ENCODE measurements around the gene SEMA4D. TPM values are rescaled to one million over a fixed set of nuclear protein-coding genes. Genes with fewer than 3 reads are reported as not detected.
"Not testable (repeated sequence)": the region's sequence is repeated elsewhere in the genome, so short reads cannot be mapped to it uniquely, and the experiment has no call there.

Gene SEMA4D
- total RNA-seq, 1 experiment from 2014 or later: 0.37 TPM

DNA sequence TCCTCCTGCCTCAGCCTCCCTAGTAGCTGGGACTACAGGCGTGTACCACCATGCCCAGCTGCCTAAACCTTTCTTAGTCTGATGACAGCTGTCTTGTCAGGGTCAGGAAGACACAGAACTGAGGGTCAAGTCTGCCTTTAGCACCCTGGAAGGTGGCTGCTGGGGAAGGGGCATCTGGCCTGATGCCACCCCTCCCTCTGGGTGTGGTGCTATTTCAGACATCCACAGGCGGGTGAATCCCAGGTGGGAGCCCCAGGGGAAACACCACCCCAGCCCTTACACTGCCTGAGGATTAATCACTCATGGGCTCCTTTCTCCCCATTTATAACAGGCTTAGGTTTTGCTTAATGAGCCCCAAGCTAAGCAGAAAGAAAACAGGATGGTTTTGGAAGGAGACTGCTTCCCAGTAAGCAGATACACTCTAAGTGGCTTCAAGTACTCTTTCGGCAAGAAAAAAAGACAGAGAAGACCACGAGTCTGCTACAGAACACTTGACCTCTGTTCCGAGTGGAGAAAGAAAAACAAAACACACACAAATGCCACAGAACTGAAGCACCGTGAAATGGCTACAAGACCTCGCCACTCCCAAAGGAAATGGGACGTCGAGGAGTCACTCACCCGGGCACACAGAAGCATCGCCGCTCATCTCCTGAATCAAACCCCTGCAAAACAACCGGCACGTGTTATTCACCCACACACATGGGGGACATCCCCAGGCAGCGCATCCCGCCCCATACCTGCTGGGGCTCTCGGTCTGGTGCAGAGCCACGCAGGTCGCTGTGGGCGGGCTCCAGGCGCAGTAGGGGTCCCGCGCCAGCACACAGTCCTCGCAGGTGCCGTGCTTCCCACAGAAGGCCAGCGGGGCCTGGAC, 117.2 kb downstream of the SEMA4D start:
- Histone ChIP-seq H3K27me3 (replicated peaks) (no peaks in the 10 kb centered on the region), H3K9me3 (replicated peaks) (no peaks in the 10 kb centered on the region), H3K4me1 (replicated peaks) (no peaks in the 10 kb centered on the region), H3K4me3 (no peak overlapping the region), H3K36me3 (no peaks in the 10 kb centered on the region), H3K27ac (no peak overlapping the region)
- no peak for DNase-seq (ENCODE audit: low read depth in 1 of 2, low spot score in 2 of 2)

DNA sequence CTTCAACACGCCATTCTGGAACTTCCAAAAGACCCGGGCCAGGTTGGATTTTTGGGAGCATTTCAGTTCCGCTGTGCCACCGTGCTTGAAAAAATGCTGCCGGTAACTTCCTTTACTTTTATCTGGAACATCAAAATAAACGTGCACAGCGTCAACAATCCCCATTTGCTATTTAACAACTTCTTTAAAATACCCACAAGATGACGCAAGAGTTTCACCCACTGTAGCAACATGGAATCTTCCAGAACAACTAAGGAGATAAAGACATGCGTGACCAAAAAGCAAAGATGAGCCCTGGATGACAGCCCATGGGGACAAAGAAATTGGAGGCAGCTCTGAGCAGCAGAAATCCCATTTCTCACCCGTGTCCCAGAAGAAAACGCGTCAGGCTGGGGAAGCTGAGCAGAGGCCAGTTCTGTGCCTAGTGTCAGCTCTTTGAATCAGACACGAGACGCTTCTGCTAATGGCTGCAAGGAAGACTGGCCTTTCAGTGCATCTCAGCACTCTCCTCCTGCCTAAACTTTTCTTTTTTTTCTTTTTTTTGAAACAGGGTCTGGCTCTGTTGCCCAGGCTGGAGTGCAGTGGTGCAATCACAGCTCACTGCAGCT, 118.3 kb downstream of the SEMA4D start:
- DNase-seq (ENCODE audit: low read depth in 1 of 2, low spot score in 2 of 2): no peak
- H3K36me3 ChIP-seq: no peaks in the 10 kb centered on the region

DNA sequence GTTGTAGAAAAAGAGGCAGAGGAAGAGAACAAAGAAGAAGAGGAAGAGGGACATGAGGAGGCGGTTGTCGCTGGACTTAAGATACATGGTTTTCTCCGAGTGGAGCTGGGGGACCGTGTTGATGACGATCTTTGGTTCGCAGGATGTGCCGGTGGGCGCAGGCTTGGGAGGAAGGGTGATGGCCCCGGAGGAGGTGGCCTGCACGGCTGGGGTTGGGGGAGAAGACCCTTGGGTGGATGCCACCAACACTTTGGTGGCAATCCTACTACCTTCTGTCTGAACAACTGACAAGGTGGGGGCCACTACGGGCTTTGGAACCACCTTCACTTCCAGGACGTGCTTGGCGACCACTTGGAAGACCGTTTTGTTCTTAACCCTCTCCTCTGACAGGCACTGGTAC, 118.9 kb downstream of the SEMA4D start:
- H3K27ac ChIP-seq: no peak overlapping the region
- no peak for DNase-seq (ENCODE audit: low read depth in 1 of 2, low spot score in 2 of 2)
- no peak overlapping the region for H3K4me3 ChIP-seq
- no peaks in the 10 kb centered on the region for H3K9me3 ChIP-seq (replicated peaks)
- H3K27me3 ChIP-seq (replicated peaks): no peaks in the 10 kb centered on the region
- peaks cover 14% of the 10 kb centered on the region for H3K4me1 ChIP-seq (replicated peaks)
- H3K36me3 ChIP-seq: no peaks in the 10 kb centered on the region

More for the DNA sequence above, 118.3 kb downstream of the SEMA4D start:
- Histone ChIP-seq H3K27ac (no peak overlapping the region), H3K4me1 (replicated peaks) (peaks cover 9% of the 10 kb centered on the region), H3K9me3 (replicated peaks) (no peaks in the 10 kb centered on the region), H3K4me3 (no peak overlapping the region), H3K27me3 (replicated peaks) (no peaks in the 10 kb centered on the region)

DNA sequence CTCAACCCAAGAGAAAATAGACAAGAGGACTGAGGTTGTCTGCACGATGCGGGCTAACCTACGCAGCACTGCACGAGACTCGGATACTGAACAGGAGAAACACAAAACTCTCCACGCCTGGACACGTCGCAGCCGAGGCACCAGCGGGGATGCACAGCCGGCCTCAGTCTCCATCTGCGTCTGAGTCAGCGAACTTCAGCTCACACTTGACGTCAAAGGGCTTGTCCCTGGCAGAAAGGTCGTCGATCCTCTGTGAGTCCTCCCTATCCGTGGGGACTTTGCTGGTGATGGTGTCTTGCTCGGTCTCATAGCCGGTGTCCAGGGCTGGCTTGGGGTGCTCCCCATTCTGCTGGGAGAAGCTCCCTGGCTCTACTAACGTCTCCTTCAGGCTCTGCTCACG, 119.4 kb downstream of the SEMA4D start:
- Histone ChIP-seq H3K36me3 (no peaks in the 10 kb centered on the region), H3K9me3 (replicated peaks) (no peaks in the 10 kb centered on the region), H3K4me1 (replicated peaks) (peaks cover 19% of the 10 kb centered on the region), H3K27ac (no peak overlapping the region), H3K4me3 (no peak overlapping the region), H3K27me3 (replicated peaks) (no peaks in the 10 kb centered on the region)
- no peak for DNase-seq (ENCODE audit: low read depth in 1 of 2, low spot score in 2 of 2)

DNA sequence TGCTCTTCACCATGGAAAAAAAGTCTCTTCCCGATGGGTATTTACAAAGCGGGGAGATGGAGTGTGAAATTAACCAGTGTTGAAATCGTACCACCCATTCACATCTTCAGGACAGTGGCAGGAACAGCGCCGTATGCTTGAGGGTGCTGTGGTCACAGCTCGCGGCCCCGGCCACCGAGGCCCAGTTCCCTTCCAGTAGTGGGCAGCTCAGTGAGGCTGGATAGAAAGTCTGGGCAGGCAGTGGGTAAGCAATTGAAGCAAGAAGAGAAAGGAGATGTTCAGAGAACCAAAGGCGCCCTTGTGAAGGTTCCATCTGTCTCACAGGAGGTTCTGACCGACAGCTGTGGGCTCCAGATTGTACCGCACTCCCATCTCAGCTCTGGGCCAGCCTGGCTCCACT, 120.5 kb downstream of the SEMA4D start:
- H3K36me3 ChIP-seq: no peaks in the 10 kb centered on the region
- H3K9me3 ChIP-seq (replicated peaks): no peaks in the 10 kb centered on the region
- no peak overlapping the region for H3K27ac ChIP-seq
- no peaks in the 10 kb centered on the region for H3K27me3 ChIP-seq (replicated peaks)
- no peak for DNase-seq (ENCODE audit: low read depth in 1 of 2, low spot score in 2 of 2)
- H3K4me1 ChIP-seq (replicated peaks): peaks cover 21% of the 10 kb centered on the region
- H3K4me3 ChIP-seq: no peak overlapping the region

DNA sequence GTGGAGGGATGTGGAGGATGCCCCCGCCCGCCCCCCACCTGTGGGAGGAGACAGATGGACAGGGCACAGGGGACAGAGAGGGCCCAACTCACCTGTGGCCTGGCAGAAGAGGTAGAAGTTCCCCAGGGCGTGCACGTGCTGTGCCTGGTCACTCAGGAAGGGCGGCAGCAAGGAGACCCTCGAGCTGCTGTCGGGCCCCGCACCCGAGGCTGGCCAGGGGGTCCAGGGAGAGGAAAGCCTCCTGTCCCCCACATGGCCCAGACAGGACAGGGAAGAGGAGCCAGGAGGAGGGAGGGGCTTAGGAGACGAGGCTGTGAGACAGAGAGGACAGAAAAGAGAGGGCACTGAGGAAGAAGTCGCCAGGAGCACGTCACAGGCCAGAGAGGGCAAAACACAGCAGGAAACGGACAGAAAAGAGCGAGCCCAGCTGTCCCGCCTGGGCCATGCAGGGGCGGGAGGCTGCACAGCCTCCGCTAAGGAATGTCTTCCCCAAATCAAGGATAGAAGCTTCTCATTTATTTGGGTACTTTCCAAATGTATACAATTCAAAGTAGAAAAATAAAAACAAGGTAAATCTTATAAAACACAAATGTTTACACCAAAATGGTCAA, 121.1 kb downstream of the SEMA4D start:
- Histone ChIP-seq H3K27me3 (replicated peaks) (no peaks in the 10 kb centered on the region), H3K4me3 (no peak overlapping the region), H3K9me3 (replicated peaks) (no peaks in the 10 kb centered on the region), H3K27ac (no peak overlapping the region), H3K36me3 (no peaks in the 10 kb centered on the region), H3K4me1 (replicated peaks) (peaks cover 21% of the 10 kb centered on the region)
- DNase-seq (ENCODE audit: low read depth in 1 of 2, low spot score in 2 of 2): no peak

DNA sequence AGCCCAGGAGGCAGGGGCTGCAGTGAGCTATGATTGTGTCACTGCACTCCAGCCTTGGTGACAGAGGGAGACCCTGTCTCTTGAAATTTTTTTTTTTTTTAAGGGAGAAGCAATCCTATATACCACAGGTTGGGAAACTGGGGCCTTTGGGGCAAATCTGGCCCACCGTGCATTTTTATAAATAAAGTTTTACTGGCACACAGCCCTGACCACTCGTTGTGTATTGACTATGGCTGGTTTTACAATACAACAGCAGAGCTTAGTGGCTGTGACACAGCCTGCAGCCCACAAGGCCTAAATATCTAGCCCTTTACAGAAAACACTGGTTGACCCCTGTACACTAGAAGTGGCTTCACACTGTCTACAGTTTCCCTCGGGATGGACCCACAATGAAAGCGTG, 121.6 kb downstream of the SEMA4D start:
- no peaks in the 10 kb centered on the region for H3K9me3 ChIP-seq (replicated peaks)
- no peaks in the 10 kb centered on the region for H3K36me3 ChIP-seq
- no peak overlapping the region for H3K27ac ChIP-seq
- no peak for DNase-seq (ENCODE audit: low read depth in 1 of 2, low spot score in 2 of 2)
- no peak overlapping the region for H3K4me3 ChIP-seq
- H3K27me3 ChIP-seq (replicated peaks): no peaks in the 10 kb centered on the region
- H3K4me1 ChIP-seq (replicated peaks): peaks cover 21% of the 10 kb centered on the region

DNA sequence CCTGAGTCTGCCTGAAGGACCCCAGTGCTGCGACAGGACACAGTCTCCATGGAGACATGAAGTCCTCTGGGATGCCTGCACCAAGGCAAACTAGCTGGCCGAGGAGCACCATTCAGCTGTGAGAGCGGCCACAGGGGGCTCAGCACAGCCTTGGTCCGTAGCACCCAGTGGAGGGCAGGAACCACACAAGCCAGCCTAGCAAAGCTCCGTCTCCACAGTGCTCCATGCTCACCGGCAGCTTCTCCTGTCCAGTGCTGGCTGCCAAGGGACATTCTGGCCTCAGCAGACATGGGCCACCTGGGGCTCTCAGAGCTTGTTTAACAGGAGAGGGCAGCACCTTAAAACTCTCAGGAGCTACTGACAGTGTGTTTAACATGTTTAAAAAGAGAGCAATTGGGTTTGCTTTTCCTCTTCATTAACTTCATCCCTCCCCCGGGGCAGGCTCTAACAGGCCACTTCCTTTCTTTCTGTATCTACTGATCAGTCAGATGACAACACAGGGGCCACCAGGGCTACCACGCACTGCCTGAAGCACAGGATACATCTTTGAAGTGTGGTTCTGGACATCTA, 122.6 kb downstream of the SEMA4D start:
- Histone ChIP-seq H3K36me3 (no peaks in the 10 kb centered on the region), H3K27ac (no peak overlapping the region), H3K4me3 (no peak overlapping the region), H3K4me1 (replicated peaks) (peaks cover 21% of the 10 kb centered on the region), H3K9me3 (replicated peaks) (no peaks in the 10 kb centered on the region), H3K27me3 (replicated peaks) (no peaks in the 10 kb centered on the region)
- DNase-seq (ENCODE audit: low read depth in 1 of 2, low spot score in 2 of 2): no peak

DNA sequence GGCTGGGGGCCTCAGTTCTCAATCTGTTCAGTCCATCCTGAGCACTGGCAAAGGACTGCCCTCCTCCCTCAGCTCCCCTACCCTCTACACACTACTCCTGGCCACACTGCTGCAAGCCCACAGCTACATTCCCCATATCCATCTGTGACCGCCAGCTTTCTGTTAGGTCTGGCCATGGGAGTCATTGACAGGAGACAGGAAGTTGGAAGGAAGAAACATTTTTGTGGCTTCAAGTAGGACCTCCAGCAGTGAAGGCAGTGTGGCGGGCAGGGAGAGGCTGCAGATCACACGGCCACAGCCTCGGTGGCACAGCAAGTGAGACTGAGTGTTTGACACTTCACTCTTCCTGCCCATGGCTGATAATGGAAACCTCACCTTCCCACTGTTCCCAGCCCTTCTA, 123.7 kb downstream of the SEMA4D start:
- Histone ChIP-seq H3K9me3 (replicated peaks) (no peaks in the 10 kb centered on the region), H3K36me3 (no peaks in the 10 kb centered on the region), H3K27me3 (replicated peaks) (no peaks in the 10 kb centered on the region), H3K27ac (peak overlapping the region; percentile 49), H3K4me3 (no peak overlapping the region), H3K4me1 (replicated peaks) (peaks cover 21% of the 10 kb centered on the region)
- DNase-seq (ENCODE audit: low read depth in 1 of 2, low spot score in 2 of 2): peak; percentile 69 to 72

DNA sequence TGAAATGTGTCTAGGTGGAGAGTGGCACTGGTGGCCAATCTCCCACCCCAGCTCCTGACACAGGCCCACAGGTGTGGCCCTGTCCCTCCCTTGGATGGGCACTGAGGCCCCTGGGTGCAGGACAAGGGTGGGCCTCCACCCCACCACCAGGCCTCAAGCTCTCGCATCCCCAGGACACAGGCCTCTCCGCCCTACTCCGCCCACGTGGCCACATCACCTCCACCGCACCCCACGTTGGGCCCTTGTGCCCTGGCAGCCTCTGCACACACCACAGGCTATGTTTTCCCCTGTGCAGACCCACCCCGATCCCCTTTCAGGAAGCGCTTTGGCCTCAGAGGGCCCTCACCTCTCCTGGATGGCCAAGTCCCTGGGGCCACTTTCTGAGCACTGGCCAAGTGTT, 124.9 kb downstream of the SEMA4D start:
- no peak overlapping the region for H3K4me3 ChIP-seq
- no peak overlapping the region for H3K27ac ChIP-seq
- no peaks in the 10 kb centered on the region for H3K27me3 ChIP-seq (replicated peaks)
- H3K4me1 ChIP-seq (replicated peaks): peaks cover 21% of the 10 kb centered on the region
- no peak for DNase-seq (ENCODE audit: low read depth in 1 of 2, low spot score in 2 of 2)
- no peaks in the 10 kb centered on the region for H3K9me3 ChIP-seq (replicated peaks)
- H3K36me3 ChIP-seq: no peaks in the 10 kb centered on the region

DNA sequence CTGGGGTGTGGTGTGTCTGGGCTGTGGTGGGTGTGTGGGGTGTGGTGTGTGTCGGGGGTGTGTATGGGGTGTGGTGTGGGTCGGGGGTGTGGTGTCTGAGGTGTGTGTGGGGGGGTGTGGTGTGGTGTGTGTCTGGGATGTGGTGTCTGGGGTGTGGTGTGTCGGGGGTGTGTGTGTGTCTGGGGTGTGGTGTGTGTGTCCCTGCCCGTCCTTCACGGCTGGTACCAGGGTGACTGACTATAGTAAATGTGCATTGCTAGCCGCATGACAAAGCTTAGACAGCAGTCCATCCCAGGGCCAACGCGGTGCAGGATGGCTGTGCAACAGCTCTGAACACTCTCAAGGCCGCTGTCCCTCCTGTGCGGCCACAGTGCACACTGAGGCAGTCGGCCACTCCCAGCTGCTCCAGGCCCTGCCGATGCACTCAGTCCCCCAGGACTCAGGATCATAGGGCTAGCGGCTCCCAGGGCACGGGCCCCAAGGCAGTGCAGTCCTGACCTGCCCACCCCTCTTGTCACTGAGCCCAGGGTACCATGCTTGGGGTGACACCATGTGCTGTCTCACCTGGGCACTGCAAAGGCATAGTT, 125.6 kb downstream of the SEMA4D start:
- H3K27me3 ChIP-seq (replicated peaks): no peaks in the 10 kb centered on the region
- no peaks in the 10 kb centered on the region for H3K9me3 ChIP-seq (replicated peaks)
- no peak overlapping the region for H3K27ac ChIP-seq
- no peak overlapping the region for H3K4me3 ChIP-seq
- no peaks in the 10 kb centered on the region for H3K36me3 ChIP-seq
- H3K4me1 ChIP-seq (replicated peaks): peaks cover 21% of the 10 kb centered on the region
- DNase-seq (ENCODE audit: low read depth in 1 of 2, low spot score in 2 of 2): no peak

DNA sequence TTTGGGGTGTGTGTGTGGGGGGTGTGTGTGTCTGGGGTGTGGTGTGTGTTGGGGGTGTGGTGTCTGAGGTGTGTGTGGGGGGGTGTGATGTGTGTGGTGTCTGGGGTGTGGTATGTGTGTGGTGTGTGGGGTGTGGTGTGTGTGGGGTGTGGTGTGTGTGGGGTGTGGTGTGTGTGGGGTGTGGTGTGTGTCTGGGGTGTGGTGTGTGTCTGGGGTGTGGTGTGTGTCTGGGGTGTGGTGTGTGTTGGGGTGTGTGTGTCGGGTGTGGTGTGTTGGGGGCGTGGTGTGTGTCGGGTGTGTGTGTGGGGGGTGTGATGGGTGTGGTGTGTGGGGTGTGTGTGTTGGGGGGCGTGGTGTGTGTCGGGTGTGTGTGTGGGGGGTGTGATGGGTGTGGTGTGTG, 126.1 kb downstream of the SEMA4D start:
- H3K36me3 ChIP-seq; DNase-seq (ENCODE audit: low read depth in 1 of 2, low spot score in 2 of 2); H3K27me3 ChIP-seq (replicated peaks): not testable (repeated sequence)

DNA sequence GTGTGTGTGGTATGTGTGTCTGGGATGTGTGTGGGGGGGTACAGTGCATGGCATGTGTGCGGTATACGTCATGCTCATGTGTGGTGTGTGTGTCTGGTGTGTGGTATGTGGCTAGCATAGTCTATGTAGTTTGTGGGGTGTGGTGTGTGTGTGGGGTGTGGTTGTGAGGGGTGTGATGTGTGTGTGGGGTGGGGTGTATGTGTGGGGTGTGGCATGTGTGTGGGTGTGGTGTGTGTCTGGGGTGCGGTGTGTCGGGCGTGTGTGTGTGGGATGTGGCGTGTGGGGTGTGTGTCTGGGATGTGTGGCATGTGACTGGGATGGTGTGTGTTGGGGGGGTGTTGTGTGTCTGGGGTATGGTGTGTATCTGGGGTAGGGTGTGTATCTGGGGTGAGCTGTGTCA, 127.3 kb downstream of the SEMA4D start:
- H3K4me1 ChIP-seq (replicated peaks): peaks cover 27% of the 10 kb centered on the region
- no peak overlapping the region for H3K27ac ChIP-seq
- H3K27me3 ChIP-seq (replicated peaks): no peaks in the 10 kb centered on the region
- H3K9me3 ChIP-seq (replicated peaks): no peaks in the 10 kb centered on the region
- no peak overlapping the region for H3K4me3 ChIP-seq
- no peaks in the 10 kb centered on the region for H3K36me3 ChIP-seq
- DNase-seq (ENCODE audit: low read depth in 1 of 2, low spot score in 2 of 2): no peak

More for the DNA sequence above, 126.1 kb downstream of the SEMA4D start:
- H3K9me3 ChIP-seq (replicated peaks); H3K27ac ChIP-seq; H3K4me3 ChIP-seq: not testable (repeated sequence)
- H3K4me1 ChIP-seq (replicated peaks): peaks cover 23% of the 10 kb centered on the region

DNA sequence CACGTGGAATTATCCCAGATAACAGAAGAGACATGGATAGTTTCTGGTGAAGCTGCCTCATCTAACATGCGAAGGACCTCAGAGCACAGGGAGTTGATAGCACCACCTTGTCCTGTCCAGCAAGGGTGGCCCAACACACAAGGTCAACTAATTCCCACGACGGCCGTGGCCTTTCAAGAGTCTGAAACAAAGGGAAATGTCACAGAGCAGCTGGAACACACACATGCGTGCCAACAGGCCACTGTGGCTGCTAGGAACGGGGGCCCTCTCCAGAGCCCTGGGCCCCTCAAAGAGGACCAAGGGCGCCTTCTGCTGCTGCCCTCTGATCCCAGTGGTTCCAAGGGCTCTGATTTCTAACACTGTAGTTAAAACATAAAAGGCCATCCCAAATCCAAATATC, 128.9 kb downstream of the SEMA4D start:
- peaks cover 12% of the 10 kb centered on the region for H3K4me1 ChIP-seq (replicated peaks)
- H3K9me3 ChIP-seq (replicated peaks): no peaks in the 10 kb centered on the region
- H3K36me3 ChIP-seq: no peaks in the 10 kb centered on the region
- H3K27ac ChIP-seq: no peak overlapping the region
- H3K27me3 ChIP-seq (replicated peaks): no peaks in the 10 kb centered on the region
- DNase-seq (ENCODE audit: low read depth in 1 of 2, low spot score in 2 of 2): no peak
- H3K4me3 ChIP-seq: no peak overlapping the region
